HG02678 (cell line): ENCODE data around the gene REL.

Experiments used
- ATAC-seq: cut with Tn5 transposase; IDR thresholded peaks from one replicate; pipeline ENCODE4 v1.9.1; 2021; ENCODE audit warnings: mild to moderate bottlenecking, moderate library complexity; ENCODE audit not compliant: unreplicated experiment

Gene REL

GRCh38 chr2:60962528-60962927, 81.2 kb downstream of the REL start:
- no peak for ATAC-seq

- no peak for ATAC-seq
Observed at GRCh38 chr2:60963190-60963589, 81.8 kb downstream of the REL start.

- no peak for ATAC-seq
Observed at GRCh38 chr2:60964651-60965498, 83.5 kb downstream of the REL start.

DNA sequence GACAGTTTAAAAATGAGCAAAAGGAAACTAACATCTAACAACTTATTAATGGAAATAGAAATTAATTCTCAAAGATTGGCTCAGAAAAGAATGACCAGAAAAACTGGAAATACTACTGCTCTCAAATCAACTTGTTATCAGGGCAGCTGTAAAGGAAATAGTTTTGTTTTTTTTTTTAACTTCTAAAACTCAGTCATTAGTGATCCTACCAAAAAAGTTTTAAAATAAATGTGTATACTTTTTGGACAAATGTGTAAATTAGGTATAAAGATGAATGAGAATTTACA, 84.1 kb downstream of the REL start:
- no peak for ATAC-seq

GRCh38 chr2:60966507-60967405, 85.4 kb downstream of the REL start:
- peak; percentile 83 for ATAC-seq

DNA sequence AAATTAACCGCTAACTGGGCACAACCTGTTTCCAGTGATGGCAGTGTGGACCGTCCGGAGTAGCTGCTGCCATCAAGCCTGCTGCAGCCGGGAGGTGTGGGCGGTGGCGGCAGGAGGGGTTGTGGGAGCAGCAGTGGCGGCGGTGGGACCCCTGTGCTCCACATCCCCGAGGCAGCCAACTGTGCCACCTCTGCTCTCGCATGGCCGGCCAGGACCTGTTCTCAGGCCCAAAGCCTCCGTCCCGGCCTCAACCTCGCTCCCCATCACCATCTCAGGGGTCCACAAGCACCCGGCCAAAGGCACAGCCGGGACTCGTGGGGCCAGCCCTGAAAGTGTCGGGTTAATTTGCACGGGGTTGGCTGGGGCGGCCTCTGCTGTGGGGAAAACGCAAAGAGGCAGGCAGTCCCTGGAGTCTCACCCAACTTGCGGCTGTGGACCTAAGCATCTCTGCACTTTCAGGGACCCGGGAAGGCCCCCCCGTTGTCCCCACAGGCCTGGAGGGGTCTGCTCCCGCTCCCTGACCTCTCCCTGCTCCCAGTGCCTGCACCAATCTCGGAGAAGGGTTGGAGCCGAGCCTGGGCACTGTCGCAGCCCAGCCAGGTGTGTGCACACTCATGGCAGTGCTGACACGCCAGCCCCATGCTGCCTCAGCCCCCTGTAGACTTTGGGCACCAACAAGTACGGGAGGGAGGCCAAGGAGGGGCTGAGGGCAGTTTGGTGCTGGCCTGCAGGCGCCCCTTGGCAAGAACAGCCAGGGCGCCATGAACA, 91.7 kb downstream of the REL start:
- no peak for ATAC-seq

DNA sequence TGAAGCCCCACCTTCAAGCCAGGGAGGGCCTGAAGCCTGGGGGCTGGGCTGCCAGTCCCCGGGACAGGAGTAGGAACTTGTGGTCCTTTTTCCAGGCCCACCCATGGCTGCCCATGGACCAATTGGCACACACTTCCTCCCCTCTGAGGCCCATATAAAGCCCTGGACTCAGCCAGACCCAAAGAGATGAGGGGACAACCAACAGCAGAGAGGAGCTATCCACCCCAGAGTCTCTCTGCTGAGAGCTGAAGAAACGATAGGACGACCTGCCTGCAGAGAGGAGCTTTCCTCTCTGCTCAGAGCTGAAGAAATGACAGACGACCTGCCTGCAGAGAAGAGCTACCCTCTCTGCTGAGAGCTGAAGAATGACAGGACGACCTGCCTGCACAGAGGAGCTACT, 92.3 kb downstream of the REL start:
- no peak for ATAC-seq

DNA sequence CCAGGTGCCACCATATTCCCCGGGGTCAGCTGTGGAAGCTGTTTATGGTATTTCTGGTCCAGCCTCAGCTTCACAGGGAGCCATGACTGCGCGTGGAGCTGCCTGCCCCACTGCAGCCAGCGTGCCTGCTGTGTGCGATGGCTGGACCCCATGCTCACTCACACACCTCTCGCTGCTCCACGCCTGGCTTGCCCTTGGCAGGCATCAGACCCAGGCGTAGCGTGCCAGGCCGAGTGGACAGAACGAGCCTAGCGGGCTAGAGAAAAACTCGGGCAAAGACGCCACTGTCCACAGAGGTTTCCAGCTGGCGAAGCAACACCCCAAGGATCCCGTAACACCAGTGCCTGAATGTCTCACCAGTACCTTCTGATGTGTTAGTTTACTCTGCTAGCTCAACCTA, 93.3 kb downstream of the REL start:
- ATAC-seq = no peak
